Gastrocnemius medialis (tissue), 4 donors: ENCODE measurements around the gene MINDY3.

ENCODE experiments used
- POLR2A ChIP-seq, 2 donors: fragments of 450-650 bp; IDR thresholded peaks; one replicate each; pipeline ENCODE4 v1.6.1; 2017; ENCODE audit warnings: antibody characterized with exemption in 2 of 2, mild to moderate bottlenecking in 2 of 2, moderate library complexity in 2 of 2
- TF ChIP-seq, protein P1 (sequence below), 5 experiments: fragments of 450-650 bp in 3 of 5; fragments of 200-600 bp in 2 of 5; sonication (generic) in 2 of 5; IDR thresholded peaks in 4 of 5; conservative IDR thresholded peaks in 1 of 5; 1 replicate in 4 of 5; 2 replicates in 1 of 5; pipeline ENCODE4 v1.5.1; 2016 to 2019; ENCODE audit warnings: antibody characterized with exemption in 5 of 5, mild to moderate bottlenecking in 3 of 5, moderate library complexity in 3 of 5

DNA sequence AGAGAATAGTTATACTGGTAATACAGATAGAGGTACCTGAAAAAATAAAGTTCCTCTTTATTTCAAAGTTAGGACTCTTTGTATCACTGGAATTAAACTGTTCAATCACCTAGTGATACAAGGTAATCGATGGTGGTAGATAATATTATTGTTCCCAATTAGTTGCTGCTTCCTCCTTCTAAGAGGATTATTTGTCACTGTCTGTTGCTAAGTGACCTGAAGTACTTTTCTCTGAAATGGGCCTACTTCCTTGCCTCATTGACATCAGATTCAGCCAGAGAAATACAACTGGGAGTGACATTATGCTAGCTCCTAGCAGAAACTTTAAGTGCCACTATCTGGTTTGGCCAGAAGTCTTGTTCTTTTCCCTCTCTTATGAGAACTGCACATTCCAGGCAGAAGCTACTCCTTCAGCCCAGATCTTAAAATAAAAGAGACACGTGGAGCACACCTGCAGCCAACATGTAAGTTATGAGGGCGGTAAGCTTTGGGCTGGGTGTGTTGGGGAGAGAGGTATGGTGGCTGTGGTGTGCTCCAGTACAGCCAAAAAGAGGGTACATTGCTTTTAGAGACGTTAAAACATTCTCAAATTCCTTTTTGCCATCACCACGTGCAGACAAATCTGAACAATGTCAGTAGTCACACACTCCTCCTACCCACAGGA lies 54.8 kb downstream of the MINDY3 start:
- TF ChIP-seq, protein P1, sequence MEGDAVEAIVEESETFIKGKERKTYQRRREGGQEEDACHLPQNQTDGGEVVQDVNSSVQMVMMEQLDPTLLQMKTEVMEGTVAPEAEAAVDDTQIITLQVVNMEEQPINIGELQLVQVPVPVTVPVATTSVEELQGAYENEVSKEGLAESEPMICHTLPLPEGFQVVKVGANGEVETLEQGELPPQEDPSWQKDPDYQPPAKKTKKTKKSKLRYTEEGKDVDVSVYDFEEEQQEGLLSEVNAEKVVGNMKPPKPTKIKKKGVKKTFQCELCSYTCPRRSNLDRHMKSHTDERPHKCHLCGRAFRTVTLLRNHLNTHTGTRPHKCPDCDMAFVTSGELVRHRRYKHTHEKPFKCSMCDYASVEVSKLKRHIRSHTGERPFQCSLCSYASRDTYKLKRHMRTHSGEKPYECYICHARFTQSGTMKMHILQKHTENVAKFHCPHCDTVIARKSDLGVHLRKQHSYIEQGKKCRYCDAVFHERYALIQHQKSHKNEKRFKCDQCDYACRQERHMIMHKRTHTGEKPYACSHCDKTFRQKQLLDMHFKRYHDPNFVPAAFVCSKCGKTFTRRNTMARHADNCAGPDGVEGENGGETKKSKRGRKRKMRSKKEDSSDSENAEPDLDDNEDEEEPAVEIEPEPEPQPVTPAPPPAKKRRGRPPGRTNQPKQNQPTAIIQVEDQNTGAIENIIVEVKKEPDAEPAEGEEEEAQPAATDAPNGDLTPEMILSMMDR (IDR thresholded peaks at IDR 0.05 in 4 of 5, conservative IDR thresholded peaks at IDR 0.05 in 1 of 5) = no peak
- no peak for TF ChIP-seq POLR2A (IDR thresholded peaks at IDR 0.05)
